Fibroblast of lung (primary cell): ENCODE data around the gene BUD23. TPM values are rescaled to one million over a fixed set of nuclear protein-coding genes. Genes with fewer than 3 reads are reported as not detected.
A peak's percentile ranks its signal among the peaks of the same experiment; 100 is the strongest.

Source experiments
- DNase-seq, 2 donors: peaks; one replicate each; pipeline versions ENCODE4 v3.0.0 to v3.0.0-alpha.2; 2010; ENCODE audit warnings: low read depth in 2 of 2
- H2AFZ ChIP-seq: 2 replicates; pipeline ENCODE4 v1.5.1; 2012; ENCODE audit warnings: low read length, control low read depth, inconsistent platforms
- H3K27ac ChIP-seq: 2 replicates; pipeline ENCODE4 v1.5.1; 2011; ENCODE audit warnings: low read length, control low read depth; ENCODE audit not compliant: insufficient read depth
- H3K27me3 ChIP-seq: 2 replicates; pipeline ENCODE4 v1.5.1; 2011; ENCODE audit warnings: mild to moderate bottlenecking, low read length; ENCODE audit not compliant: control insufficient read depth, insufficient read depth
- H3K36me3 ChIP-seq: 2 replicates; pipeline ENCODE4 v1.5.1; 2011; ENCODE audit warnings: low read length; ENCODE audit not compliant: control insufficient read depth, insufficient read depth
- H3K4me1 ChIP-seq: 2 replicates; pipeline ENCODE4 v1.5.1; 2011; ENCODE audit warnings: low read length; ENCODE audit not compliant: control insufficient read depth, insufficient read depth; ENCODE audit errors: extremely low read depth
- H3K4me2 ChIP-seq: 2 replicates; pipeline ENCODE4 v1.5.1; 2011; ENCODE audit warnings: low read length, control low read depth; ENCODE audit not compliant: insufficient read depth; ENCODE audit errors: extremely low read depth
- H3K4me3 ChIP-seq, 4 experiments: fragments of 200-600 bp in 1 of 4; sonication (generic) in 1 of 4; replicated peaks in 1 of 4; 2 replicates each; pipeline ENCODE4 v1.5.1; 2011 to 2016; ENCODE audit warnings: low read length in 4 of 4, low read depth in 3 of 4, mild to moderate bottlenecking in 3 of 4, control low read depth in 2 of 4, inconsistent platforms in 1 of 4, mixed read lengths in 1 of 4; ENCODE audit not compliant: insufficient read depth in 1 of 4; ENCODE audit errors: control extremely low read depth in 1 of 4
- H3K79me2 ChIP-seq: 2 replicates; pipeline ENCODE4 v1.5.1; 2012; ENCODE audit warnings: mild to moderate bottlenecking, low read length, inconsistent platforms; ENCODE audit not compliant: control insufficient read depth, insufficient read depth
- H3K9ac ChIP-seq: 2 replicates; pipeline ENCODE4 v1.5.1; 2011; ENCODE audit warnings: mild to moderate bottlenecking, low read length, control low read depth; ENCODE audit not compliant: insufficient read depth
- H3K9me3 ChIP-seq: 2 replicates; pipeline ENCODE4 v1.5.1; 2012; ENCODE audit warnings: low read depth, low read length; ENCODE audit not compliant: control insufficient read depth, insufficient read depth
- H4K20me1 ChIP-seq: 2 replicates; pipeline ENCODE4 v1.5.1; 2011; ENCODE audit warnings: low read length; ENCODE audit not compliant: control insufficient read depth, insufficient read depth; ENCODE audit errors: extremely low read depth
- EZH2 ChIP-seq: IDR thresholded peaks from 2 replicates; pipeline ENCODE4 v1.5.1; 2012; ENCODE audit warnings: low read length, control low read depth, mild to moderate bottlenecking; ENCODE audit errors: missing control alignments
- polyA plus RNA-seq, 2 donors: library from polyadenylated mRNA; depleted of rRNA in 1 of 2; stranded (reverse) in 1 of 2; unstranded in 1 of 2; fragments of >200 nt; gene quantifications; 2 replicates each; pipeline ENCODE4 v1.2.1, GENCODE V29; 2011 to 2012; ENCODE audit warnings: missing spikeins in 1 of 2
- total RNA-seq: library from RNA; depleted of rRNA; stranded (reverse); fragments of >200 nt; gene quantifications from 2 replicates; pipeline ENCODE4 v1.2.1, GENCODE V29; 2014
- TF ChIP-seq, protein P1 (sequence below), 2 donors: IDR thresholded peaks in 1 of 2; conservative IDR thresholded peaks in 1 of 2; 1 replicate in 1 of 2; 2 replicates in 1 of 2; pipeline ENCODE4 v1.5.1; 2011 to 2012; ENCODE audit warnings: low read length in 2 of 2, control low read depth in 1 of 2, inconsistent platforms in 1 of 2, low read depth in 1 of 2, mild to moderate bottlenecking in 1 of 2

Gene BUD23
- total and polyA plus RNA-seq, 2 donors (not counting 1 experiment from before 2014, with no cell fraction given) = 31.9 to 60.1 TPM

DNA sequence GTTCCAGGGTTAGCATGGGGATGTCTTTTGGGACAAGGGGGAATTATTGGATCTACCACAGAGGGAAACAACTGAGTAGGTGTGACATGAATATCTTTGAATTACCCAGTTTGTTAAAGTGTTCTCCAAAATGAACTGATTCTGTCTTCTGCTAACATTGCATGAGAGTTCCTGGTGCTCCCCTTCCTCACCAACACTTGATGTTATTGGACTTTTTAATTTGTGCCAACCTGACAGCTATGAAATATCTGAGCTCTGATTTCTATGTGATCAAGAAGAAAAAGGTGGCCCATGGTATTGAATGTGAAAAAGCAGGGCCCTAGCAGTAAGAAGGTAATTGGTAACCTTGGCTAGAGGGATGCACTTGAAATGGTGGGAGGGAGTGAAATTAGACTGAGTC, 20.4 kb upstream of the BUD23 start:
- Histone ChIP-seq H2AFZ (no peak overlapping the region), H3K27ac (no peak overlapping the region), H3K4me2 (no peak overlapping the region), H3K4me1 (no peaks in the 10 kb centered on the region), H3K4me3 (no peak overlapping the region), H3K9me3 (no peaks in the 10 kb centered on the region), H3K9ac (no peak overlapping the region), H3K79me2 (no peaks in the 10 kb centered on the region), H3K27me3 (no peaks in the 10 kb centered on the region), H4K20me1 (no peaks in the 10 kb centered on the region), H3K36me3 (no peaks in the 10 kb centered on the region)
- DNase-seq = no peak
- TF ChIP-seq EZH2 = no peak
- TF ChIP-seq, protein P1, sequence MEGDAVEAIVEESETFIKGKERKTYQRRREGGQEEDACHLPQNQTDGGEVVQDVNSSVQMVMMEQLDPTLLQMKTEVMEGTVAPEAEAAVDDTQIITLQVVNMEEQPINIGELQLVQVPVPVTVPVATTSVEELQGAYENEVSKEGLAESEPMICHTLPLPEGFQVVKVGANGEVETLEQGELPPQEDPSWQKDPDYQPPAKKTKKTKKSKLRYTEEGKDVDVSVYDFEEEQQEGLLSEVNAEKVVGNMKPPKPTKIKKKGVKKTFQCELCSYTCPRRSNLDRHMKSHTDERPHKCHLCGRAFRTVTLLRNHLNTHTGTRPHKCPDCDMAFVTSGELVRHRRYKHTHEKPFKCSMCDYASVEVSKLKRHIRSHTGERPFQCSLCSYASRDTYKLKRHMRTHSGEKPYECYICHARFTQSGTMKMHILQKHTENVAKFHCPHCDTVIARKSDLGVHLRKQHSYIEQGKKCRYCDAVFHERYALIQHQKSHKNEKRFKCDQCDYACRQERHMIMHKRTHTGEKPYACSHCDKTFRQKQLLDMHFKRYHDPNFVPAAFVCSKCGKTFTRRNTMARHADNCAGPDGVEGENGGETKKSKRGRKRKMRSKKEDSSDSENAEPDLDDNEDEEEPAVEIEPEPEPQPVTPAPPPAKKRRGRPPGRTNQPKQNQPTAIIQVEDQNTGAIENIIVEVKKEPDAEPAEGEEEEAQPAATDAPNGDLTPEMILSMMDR (conservative IDR thresholded peaks at IDR 0.05 in 1 of 2, IDR thresholded peaks at IDR 0.05 in 1 of 2; ENCODE audit: low read depth in 1 of 2, low read length in 2 of 2) = no peak

DNA sequence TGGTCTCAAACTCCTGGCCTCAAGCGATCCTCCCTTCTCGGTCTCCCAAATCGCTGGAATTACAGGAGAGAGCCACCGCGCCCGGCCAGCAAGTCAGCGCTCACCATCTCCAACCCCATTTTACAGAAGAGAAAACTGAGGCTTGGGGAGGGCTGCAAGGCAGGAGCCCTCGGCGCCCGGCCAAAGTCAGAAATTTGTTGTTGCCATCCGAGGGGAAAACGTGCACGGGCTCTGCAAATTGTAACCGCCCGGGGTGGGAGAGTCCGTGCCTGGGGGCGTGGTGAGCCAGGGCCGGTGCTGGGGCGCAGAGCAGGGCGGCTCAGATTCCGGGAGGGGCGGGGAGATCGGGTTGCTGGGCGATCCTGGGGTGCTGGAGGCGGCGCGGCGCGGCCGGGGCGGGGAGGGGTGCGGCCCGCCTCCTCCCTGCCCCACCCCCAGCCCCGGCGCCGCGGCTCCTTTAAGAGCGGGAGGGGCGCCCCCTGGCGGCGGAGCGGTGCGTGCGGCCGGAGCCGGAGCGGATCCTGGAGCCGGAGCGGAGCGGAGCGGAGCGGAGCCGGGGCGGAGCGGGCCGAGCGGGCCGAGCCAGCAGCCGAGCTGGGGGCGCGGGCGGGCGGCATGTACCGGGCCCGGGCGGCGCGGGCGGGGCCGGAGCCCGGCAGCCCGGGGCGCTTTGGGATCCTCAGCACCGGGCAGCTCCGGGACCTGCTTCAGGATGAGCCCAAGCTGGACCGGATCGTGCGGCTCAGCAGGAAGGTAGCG, 15.9 kb upstream of the BUD23 start, which contains the start of gene VPS37D:
VPS37D (plus strand) TSS at position 488 of the 759 bp plus-strand sequence; CDS start at position 616, 128 bp downstream.
- Histone ChIP-seq H2AFZ (peak within 1 kb of the TSS; percentile 71), H3K4me3 (peak within 1 kb of the TSS; percentile 36 to 76 (median 54)), H4K20me1 (no peaks in the 10 kb centered on the region), H3K27ac (no peak within 1 kb of the TSS), H3K79me2 (no peaks in the 10 kb centered on the region), H3K27me3 (no peaks in the 10 kb centered on the region), H3K9ac (peak within 1 kb of the TSS; percentile 39), H3K4me2 (peak within 1 kb of the TSS; percentile 71), H3K4me1 (no peaks in the 10 kb centered on the region), H3K9me3 (no peaks in the 10 kb centered on the region), H3K36me3 (no peaks in the 10 kb centered on the region)
- TF ChIP-seq, protein P1 (conservative IDR thresholded peaks at IDR 0.05 in 1 of 2, IDR thresholded peaks at IDR 0.05 in 1 of 2; ENCODE audit: low read depth in 1 of 2, low read length in 2 of 2) = peak; percentile 41 to 65
- no peak for TF ChIP-seq EZH2
- DNase-seq = peak; percentile 77 to 85

GRCh38 chr7:73668103-73668885, 15.1 kb upstream of the BUD23 start:
- peak overlapping the region; percentile 71 for H2AFZ ChIP-seq
- H3K4me3 ChIP-seq = peak overlapping the region; percentile 36 to 76 (median 54)
- H3K9me3 ChIP-seq = no peaks in the 10 kb centered on the region
- H3K4me1 ChIP-seq = no peaks in the 10 kb centered on the region
- peak in 1 of 2 donors; percentile 7 for DNase-seq
- H3K4me2 ChIP-seq = peak overlapping the region; percentile 61
- no peak overlapping the region for H3K27ac ChIP-seq
- TF ChIP-seq EZH2 = no peak
- TF ChIP-seq, protein P1 (conservative IDR thresholded peaks at IDR 0.05 in 1 of 2, IDR thresholded peaks at IDR 0.05 in 1 of 2; ENCODE audit: low read depth in 1 of 2, low read length in 2 of 2) = no peak
- H3K9ac ChIP-seq = peak overlapping the region; percentile 39
- no peaks in the 10 kb centered on the region for H3K36me3 ChIP-seq
- no peaks in the 10 kb centered on the region for H3K27me3 ChIP-seq
- H3K79me2 ChIP-seq = no peaks in the 10 kb centered on the region
- no peaks in the 10 kb centered on the region for H4K20me1 ChIP-seq
